Measurements from ENCODE around the gene CCDC185.

CCDC185 gene

GRCh38 chr1:223393275-223394214 is at the start of gene CCDC185:
CCDC185 (plus strand) TSS chr1:223393415; CDS start chr1:223393476, 61 bp downstream.
- FAIRE-seq: no peak

- no peak for FAIRE-seq
Measured at GRCh38 chr1:223343692-223344091, 49.5 kb upstream of the CCDC185 start.

- FAIRE-seq: no peak
Measured at GRCh38 chr1:223344491-223344890, 48.7 kb upstream of the CCDC185 start.

- FAIRE-seq: no peak
Measured at GRCh38 chr1:223345720-223346119, 47.5 kb upstream of the CCDC185 start.

- no peak for FAIRE-seq
Measured at GRCh38 chr1:223346311-223346710, 46.9 kb upstream of the CCDC185 start.

- no peak for FAIRE-seq
Measured at GRCh38 chr1:223347583-223347982, 45.6 kb upstream of the CCDC185 start.

- no peak for FAIRE-seq
Measured at GRCh38 chr1:223348439-223348838, 44.8 kb upstream of the CCDC185 start.

GRCh38 chr1:223349241-223349640 is 44.0 kb upstream of the CCDC185 start:
- no peak for FAIRE-seq

- no peak for FAIRE-seq
Measured at GRCh38 chr1:223350361-223350908, 42.8 kb upstream of the CCDC185 start.

GRCh38 chr1:223352944-223353343 is 40.3 kb upstream of the CCDC185 start:
- no peak for FAIRE-seq

GRCh38 chr1:223353939-223354338 is 39.3 kb upstream of the CCDC185 start:
- no peak for FAIRE-seq

GRCh38 chr1:223355699-223356098 is 37.5 kb upstream of the CCDC185 start:
- FAIRE-seq: no peak

- FAIRE-seq: no peak
Measured at GRCh38 chr1:223358826-223359225, 34.4 kb upstream of the CCDC185 start.

GRCh38 chr1:223363057-223363855 is 30.0 kb upstream of the CCDC185 start:
- no peak for FAIRE-seq

GRCh38 chr1:223363856-223364684 is 29.1 kb upstream of the CCDC185 start, which contains the start of gene SUSD4:
SUSD4 (minus strand) TSS chr1:223364176; CDS start chr1:223363425, 751 bp downstream.
- FAIRE-seq: no peak

- no peak for FAIRE-seq
Measured at GRCh38 chr1:223364685-223365382, 28.4 kb upstream of the CCDC185 start.

GRCh38 chr1:223374064-223374610 is 19.1 kb upstream of the CCDC185 start:
- no peak for FAIRE-seq

GRCh38 chr1:223378754-223379153 is 14.5 kb upstream of the CCDC185 start:
- FAIRE-seq: no peak

- FAIRE-seq: no peak
Measured at GRCh38 chr1:223386013-223386412, 7.2 kb upstream of the CCDC185 start.

- FAIRE-seq: no peak
Measured at GRCh38 chr1:223390618-223391017, 2.6 kb upstream of the CCDC185 start.

- no peak for FAIRE-seq
Measured at GRCh38 chr1:223394242-223394641, 1.0 kb downstream of the CCDC185 start.

Data from endometrium (tissue), 2 donors.